ENCODE measurements around the gene TMEM167B.
A peak's percentile ranks its signal among the peaks of the same experiment; 100 is the strongest.

TMEM167B gene

GRCh38 chr1:109060707-109061106 is 29.9 kb upstream of the TMEM167B start:
- Histone ChIP-seq H3K27me3 (ENCODE audit: control insufficient read depth, insufficient read depth, low read length) (no peaks in the 10 kb centered on the region), H3K36me3 (ENCODE audit: control insufficient read depth, insufficient read depth, low read length) (no peaks in the 10 kb centered on the region), H3K9ac (ENCODE audit: low read length) (no peak overlapping the region), H3K4me1 (ENCODE audit: control insufficient read depth, insufficient read depth, low read length) (peaks cover 6% of the 10 kb centered on the region), H3K4me3 (ENCODE audit: low read length) (no peak overlapping the region), H3K9me3 (ENCODE audit: control insufficient read depth, low read length) (no peaks in the 10 kb centered on the region)

- H3K9me3 ChIP-seq (ENCODE audit: control insufficient read depth, low read length), result no peaks in the 10 kb centered on the region
- no peak overlapping the region for H3K4me3 ChIP-seq (ENCODE audit: low read length)
- no peaks in the 10 kb centered on the region for H3K27me3 ChIP-seq (ENCODE audit: control insufficient read depth, insufficient read depth, low read length)
- peaks cover 6% of the 10 kb centered on the region for H3K4me1 ChIP-seq (ENCODE audit: control insufficient read depth, insufficient read depth, low read length)
- no peak overlapping the region for H3K9ac ChIP-seq (ENCODE audit: low read length)
- no peaks in the 10 kb centered on the region for H3K36me3 ChIP-seq (ENCODE audit: control insufficient read depth, insufficient read depth, low read length)
Measured at GRCh38 chr1:109061183-109061582, 29.4 kb upstream of the TMEM167B start.

GRCh38 chr1:109065137-109065536 is 25.4 kb upstream of the TMEM167B start:
- peaks cover 6% of the 10 kb centered on the region for H3K4me1 ChIP-seq (ENCODE audit: control insufficient read depth, insufficient read depth, low read length)
- H3K9me3 ChIP-seq (ENCODE audit: control insufficient read depth, low read length), result no peaks in the 10 kb centered on the region
- no peaks in the 10 kb centered on the region for H3K27me3 ChIP-seq (ENCODE audit: control insufficient read depth, insufficient read depth, low read length)
- no peak overlapping the region for H3K4me3 ChIP-seq (ENCODE audit: low read length)
- no peaks in the 10 kb centered on the region for H3K36me3 ChIP-seq (ENCODE audit: control insufficient read depth, insufficient read depth, low read length)
- no peak overlapping the region for H3K9ac ChIP-seq (ENCODE audit: low read length)

GRCh38 chr1:109067883-109068282 is 22.7 kb upstream of the TMEM167B start:
- no peak overlapping the region for H3K4me3 ChIP-seq (ENCODE audit: low read length)
- H3K27me3 ChIP-seq (ENCODE audit: control insufficient read depth, insufficient read depth, low read length), result no peaks in the 10 kb centered on the region
- H3K4me1 ChIP-seq (ENCODE audit: control insufficient read depth, insufficient read depth, low read length), result no peaks in the 10 kb centered on the region
- H3K36me3 ChIP-seq (ENCODE audit: control insufficient read depth, insufficient read depth, low read length), result no peaks in the 10 kb centered on the region
- H3K9ac ChIP-seq (ENCODE audit: low read length), result no peak overlapping the region
- no peaks in the 10 kb centered on the region for H3K9me3 ChIP-seq (ENCODE audit: control insufficient read depth, low read length)

GRCh38 chr1:109069294-109069693 is 21.3 kb upstream of the TMEM167B start:
- H3K27me3 ChIP-seq (ENCODE audit: control insufficient read depth, insufficient read depth, low read length), result no peaks in the 10 kb centered on the region
- H3K36me3 ChIP-seq (ENCODE audit: control insufficient read depth, insufficient read depth, low read length), result no peaks in the 10 kb centered on the region
- H3K9me3 ChIP-seq (ENCODE audit: control insufficient read depth, low read length), result no peaks in the 10 kb centered on the region
- no peak overlapping the region for H3K4me3 ChIP-seq (ENCODE audit: low read length)
- H3K9ac ChIP-seq (ENCODE audit: low read length), result no peak overlapping the region
- no peaks in the 10 kb centered on the region for H3K4me1 ChIP-seq (ENCODE audit: control insufficient read depth, insufficient read depth, low read length)

GRCh38 chr1:109075531-109076490 is 14.8 kb upstream of the TMEM167B start, which contains the start of gene TAF13:
TSS of gene TAF13 (minus strand) at chr1:109076003. CDS start at chr1:109075947, 56 bp downstream.
- peak within 1 kb of the TSS; percentile 88 for H3K9ac ChIP-seq (ENCODE audit: low read length)
- H3K27me3 ChIP-seq (ENCODE audit: control insufficient read depth, insufficient read depth, low read length), result no peaks in the 10 kb centered on the region
- no peaks in the 10 kb centered on the region for H3K4me1 ChIP-seq (ENCODE audit: control insufficient read depth, insufficient read depth, low read length)
- no peaks in the 10 kb centered on the region for H3K36me3 ChIP-seq (ENCODE audit: control insufficient read depth, insufficient read depth, low read length)
- peak within 1 kb of the TSS; percentile 91 for H3K4me3 ChIP-seq (ENCODE audit: low read length)
- no peaks in the 10 kb centered on the region for H3K9me3 ChIP-seq (ENCODE audit: control insufficient read depth, low read length)

- Histone ChIP-seq H3K27me3 (ENCODE audit: control insufficient read depth, insufficient read depth, low read length) (no peaks in the 10 kb centered on the region), H3K9ac (ENCODE audit: low read length) (no peak overlapping the region), H3K4me1 (ENCODE audit: control insufficient read depth, insufficient read depth, low read length) (no peaks in the 10 kb centered on the region), H3K4me3 (ENCODE audit: low read length) (no peak overlapping the region), H3K36me3 (ENCODE audit: control insufficient read depth, insufficient read depth, low read length) (no peaks in the 10 kb centered on the region), H3K9me3 (ENCODE audit: control insufficient read depth, low read length) (no peaks in the 10 kb centered on the region)
Measured at GRCh38 chr1:109078317-109078716, 12.2 kb upstream of the TMEM167B start.

GRCh38 chr1:109079240-109079622 is 11.3 kb upstream of the TMEM167B start:
- H3K9me3 ChIP-seq (ENCODE audit: control insufficient read depth, low read length), result no peaks in the 10 kb centered on the region
- no peaks in the 10 kb centered on the region for H3K36me3 ChIP-seq (ENCODE audit: control insufficient read depth, insufficient read depth, low read length)
- H3K9ac ChIP-seq (ENCODE audit: low read length), result no peak overlapping the region
- no peaks in the 10 kb centered on the region for H3K27me3 ChIP-seq (ENCODE audit: control insufficient read depth, insufficient read depth, low read length)
- no peak overlapping the region for H3K4me3 ChIP-seq (ENCODE audit: low read length)
- H3K4me1 ChIP-seq (ENCODE audit: control insufficient read depth, insufficient read depth, low read length), result no peaks in the 10 kb centered on the region

- H3K9ac ChIP-seq (ENCODE audit: low read length), result no peak overlapping the region
- no peak overlapping the region for H3K4me3 ChIP-seq (ENCODE audit: low read length)
- no peaks in the 10 kb centered on the region for H3K36me3 ChIP-seq (ENCODE audit: control insufficient read depth, insufficient read depth, low read length)
- no peaks in the 10 kb centered on the region for H3K27me3 ChIP-seq (ENCODE audit: control insufficient read depth, insufficient read depth, low read length)
- H3K4me1 ChIP-seq (ENCODE audit: control insufficient read depth, insufficient read depth, low read length), result no peaks in the 10 kb centered on the region
- H3K9me3 ChIP-seq (ENCODE audit: control insufficient read depth, low read length), result no peaks in the 10 kb centered on the region
Measured at GRCh38 chr1:109080441-109081082, 10.0 kb upstream of the TMEM167B start.

GRCh38 chr1:109083501-109083900 is 7.1 kb upstream of the TMEM167B start:
- Histone ChIP-seq H3K36me3 (ENCODE audit: control insufficient read depth, insufficient read depth, low read length) (no peaks in the 10 kb centered on the region), H3K9ac (ENCODE audit: low read length) (no peak overlapping the region), H3K4me1 (ENCODE audit: control insufficient read depth, insufficient read depth, low read length) (no peaks in the 10 kb centered on the region), H3K4me3 (ENCODE audit: low read length) (no peak overlapping the region), H3K27me3 (ENCODE audit: control insufficient read depth, insufficient read depth, low read length) (no peaks in the 10 kb centered on the region), H3K9me3 (ENCODE audit: control insufficient read depth, low read length) (no peaks in the 10 kb centered on the region)

GRCh38 chr1:109083923-109084322 is 6.6 kb upstream of the TMEM167B start:
- Histone ChIP-seq H3K4me3 (ENCODE audit: low read length) (no peak overlapping the region), H3K9me3 (ENCODE audit: control insufficient read depth, low read length) (no peaks in the 10 kb centered on the region), H3K4me1 (ENCODE audit: control insufficient read depth, insufficient read depth, low read length) (no peaks in the 10 kb centered on the region), H3K27me3 (ENCODE audit: control insufficient read depth, insufficient read depth, low read length) (no peaks in the 10 kb centered on the region), H3K9ac (ENCODE audit: low read length) (no peak overlapping the region), H3K36me3 (ENCODE audit: control insufficient read depth, insufficient read depth, low read length) (no peaks in the 10 kb centered on the region)
